Naive thymus-derived CD4-positive, alpha-beta T cell (primary cell): ENCODE data around the gene FRK. TPM values are rescaled to one million over a fixed set of nuclear protein-coding genes. Genes with fewer than 3 reads are reported as not detected.

Experiments
- ATAC-seq: fragments of 150-1000 bp; cut with Tn5 transposase; 2 replicates; pipeline ENCODE4 v1.10.0; 2021; ENCODE audit warnings: mild to moderate bottlenecking, moderate library complexity
- CTCF ChIA-PET: fragments of 350-600 bp; sonication (Branson Sonifier 250); formaldehyde crosslinking; loops from one replicate; lab custom pipeline; 2021; ENCODE audit warnings: antibody characterized with exemption; lab: Charles Lee
- POLR2A ChIA-PET: fragments of 350-600 bp; sonication (Branson Sonifier 250); formaldehyde crosslinking; loops from one replicate; lab custom pipeline; 2021; ENCODE audit warnings: antibody characterized with exemption, inconsistent platforms; lab: Charles Lee
- DNase-seq, 9 donors: peaks; one replicate each; pipeline versions ENCODE4 v3.0.0 to v3.0.0-alpha.2; 2020 to 2022; ENCODE audit warnings: mixed read lengths in 1 of 9
- H3K27ac ChIP-seq: one replicate; pipeline ENCODE4 v1.7.0; 2013; ENCODE audit warnings: mild to moderate bottlenecking, low read depth, low read length, moderate library complexity
- H3K27me3 ChIP-seq, 2 donors: one replicate each; pipeline ENCODE4 v1.7.0; 2013; ENCODE audit warnings: low read length in 2 of 2, mild to moderate bottlenecking in 2 of 2, moderate library complexity in 2 of 2; ENCODE audit not compliant: control insufficient read depth in 2 of 2, insufficient read depth in 2 of 2
- H3K36me3 ChIP-seq, 3 experiments: 1 replicate in 2 of 3; 2 replicates in 1 of 3; pipeline ENCODE4 v1.7.0; 2013; ENCODE audit warnings: low read length in 3 of 3, mild to moderate bottlenecking in 3 of 3, moderate library complexity in 1 of 3; ENCODE audit not compliant: insufficient read depth in 3 of 3, control insufficient read depth in 2 of 3
- H3K4me1 ChIP-seq, 2 donors: one replicate each; pipeline ENCODE4 v1.7.0; 2013; ENCODE audit warnings: low read length in 2 of 2, mild to moderate bottlenecking in 2 of 2, moderate library complexity in 1 of 2; ENCODE audit not compliant: control insufficient read depth in 2 of 2, insufficient read depth in 2 of 2
- H3K4me3 ChIP-seq: 2 replicates; pipeline ENCODE4 v1.7.0; 2013; ENCODE audit warnings: mild to moderate bottlenecking, low read length
- H3K9me3 ChIP-seq, 3 experiments: 1 replicate in 2 of 3; 2 replicates in 1 of 3; pipeline ENCODE4 v1.7.0; 2013; ENCODE audit warnings: low read length in 3 of 3; ENCODE audit not compliant: control insufficient read depth in 2 of 3
- H3K27ac Mint-ChIP-seq, 9 donors: one replicate each; pipeline ENCODE4 v1.8.0; 2020 to 2022; ENCODE audit warnings: mixed read lengths in 9 of 9, mild to moderate bottlenecking in 8 of 9, moderate library complexity in 5 of 9, inconsistent platforms in 2 of 9
- H3K27me3 Mint-ChIP-seq, 5 donors: one replicate each; pipeline ENCODE4 v1.8.0; 2021 to 2022; ENCODE audit warnings: mixed read lengths in 5 of 5, mild to moderate bottlenecking in 1 of 5
- H3K36me3 Mint-ChIP-seq, 5 donors: one replicate each; pipeline ENCODE4 v1.8.0; 2020 to 2022; ENCODE audit warnings: mixed read lengths in 5 of 5, mild to moderate bottlenecking in 3 of 5, inconsistent platforms in 1 of 5
- H3K4me1 Mint-ChIP-seq, 7 donors: one replicate each; pipeline ENCODE4 v1.8.0; 2020 to 2022; ENCODE audit warnings: mixed read lengths in 7 of 7, mild to moderate bottlenecking in 3 of 7, inconsistent platforms in 1 of 7
- H3K4me3 Mint-ChIP-seq, 10 donors: one replicate each; pipeline ENCODE4 v1.8.0; 2020 to 2022; ENCODE audit warnings: mild to moderate bottlenecking in 10 of 10, mixed read lengths in 10 of 10, moderate library complexity in 6 of 10, inconsistent platforms in 2 of 10
- H3K9me3 Mint-ChIP-seq, 11 donors: one replicate each; pipeline ENCODE4 v1.8.0; 2020 to 2022; ENCODE audit warnings: mixed read lengths in 11 of 11, mild to moderate bottlenecking in 4 of 11, inconsistent platforms in 1 of 11, moderate library complexity in 1 of 11
- intact Hi-C, 2 donors: fragments of 100-400 bp; cut with micrococcal nuclease; formaldehyde crosslinking; loops; one replicate each; pipeline ENCODE4 v1.15.1; 2023
- polyA plus RNA-seq, 2 donors: library from polyadenylated mRNA; unstranded; fragments of 300-500 nt; fragmentation: Illumina TruSeq; gene quantifications; one replicate each; pipeline ENCODE4 v1.2.3, GENCODE V29; 2021
- total RNA-seq, 6 experiments: library from RNA in 5 of 6; stranded (reverse) in 5 of 6; gene quantifications; 1 replicate in 5 of 6; 2 replicates in 1 of 6; pipeline ENCODE4 v1.2.3 and lab custom pipeline; 2021 to 2026

FRK gene
- total and polyA plus RNA-seq, 7 experiments from 2014 or later, result 0.02 to 0.05 (median 0.04) TPM; not detected in 3

- CTCF ChIA-PET, result no interaction called here
These were observed 10.1 kb upstream of the FRK start for GRCh38 chr6:116070616-116071389.

DNA sequence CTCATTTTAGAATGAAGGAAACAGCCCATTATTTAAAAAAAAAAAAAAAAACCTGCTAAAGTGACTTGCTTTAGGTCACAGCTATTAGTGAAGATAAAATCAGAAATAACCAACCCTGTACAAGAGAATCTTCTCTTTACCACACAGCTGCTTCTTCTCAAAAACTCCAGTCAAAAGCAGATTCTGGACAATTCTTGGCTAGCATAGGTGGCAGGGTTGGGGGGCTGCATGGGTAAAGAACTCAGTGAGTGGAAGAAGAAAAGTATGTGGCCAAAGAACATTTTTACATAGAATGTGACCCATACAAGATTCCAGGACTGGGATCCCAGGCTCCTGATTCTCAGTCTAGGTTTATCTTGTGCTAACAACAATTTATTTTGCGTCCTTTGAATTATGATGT is 9.4 kb upstream of the FRK start:
- Histone ChIP-seq H3K36me3 (no peaks in the 10 kb centered on the region), H3K4me1 (no peaks in the 10 kb centered on the region), H3K9me3 (no peaks in the 10 kb centered on the region), H3K27me3 (no peaks in the 10 kb centered on the region), H3K27ac (no peak overlapping the region), H3K4me3 (no peak overlapping the region)
- intact Hi-C loops, result no loop called here
- Mint-ChIP-seq H3K4me3 (no peak overlapping the region), H3K9me3 (no peaks in the 10 kb centered on the region), H3K4me1 (no peaks in the 10 kb centered on the region), H3K36me3 (no peaks in the 10 kb centered on the region), H3K27ac (no peak overlapping the region), H3K27me3 (peaks cover 0 to 11% (median 4%) of the 10 kb centered on the region in 5 donors)
- CTCF ChIA-PET, result no interaction called here
- no peak for ATAC-seq
- no peak for DNase-seq
- POLR2A ChIA-PET, result interaction anchor here (0.7 kb wide), 1 partner anchor 32 kb away, joined by 5 read pairs; no protein-coding TSS in a partner anchor

More at GRCh38 chr6:116070616-116071389, 10.1 kb upstream of the FRK start:
- Histone ChIP-seq H3K4me3 (no peak overlapping the region), H3K27ac (no peak overlapping the region), H3K9me3 (no peaks in the 10 kb centered on the region), H3K36me3 (no peaks in the 10 kb centered on the region), H3K4me1 (no peaks in the 10 kb centered on the region), H3K27me3 (no peaks in the 10 kb centered on the region)
- no peak for DNase-seq
- Mint-ChIP-seq H3K27me3 (peaks cover 0 to 11% (median 4%) of the 10 kb centered on the region in 5 donors), H3K9me3 (no peaks in the 10 kb centered on the region), H3K4me1 (no peaks in the 10 kb centered on the region), H3K36me3 (no peaks in the 10 kb centered on the region), H3K27ac (no peak overlapping the region), H3K4me3 (no peak overlapping the region)
- intact Hi-C loops, result no loop called here
- no peak for ATAC-seq
- POLR2A ChIA-PET, result no interaction called here

GRCh38 chr6:116066789-116067188 is 6.1 kb upstream of the FRK start:
- no peak for DNase-seq
- Histone ChIP-seq H3K4me1 (no peaks in the 10 kb centered on the region), H3K36me3 (no peaks in the 10 kb centered on the region), H3K27ac (no peak overlapping the region), H3K27me3 (no peaks in the 10 kb centered on the region), H3K4me3 (no peak overlapping the region), H3K9me3 (no peaks in the 10 kb centered on the region)
- H3K4me3 Mint-ChIP-seq, result no peak overlapping the region
- no peak for ATAC-seq
- ChIA-PET POLR2A (no interaction called here), CTCF (no interaction called here)
- H3K9me3 Mint-ChIP-seq, result no peaks in the 10 kb centered on the region
- H3K27me3 Mint-ChIP-seq, result peaks cover 8 to 19% (median 10%) of the 10 kb centered on the region in 5 donors
- peaks cover 0 to 1% (median 0%) of the 10 kb centered on the region in 7 donors for H3K4me1 Mint-ChIP-seq
- intact Hi-C loops, result no loop called here
- no peaks in the 10 kb centered on the region for H3K36me3 Mint-ChIP-seq
- H3K27ac Mint-ChIP-seq, result no peak overlapping the region

GRCh38 chr6:116064666-116065065 is 4.0 kb upstream of the FRK start:
- POLR2A ChIA-PET, result no interaction called here
- H3K4me3 Mint-ChIP-seq, result no peak overlapping the region
- DNase-seq, result no peak
- no peak for ATAC-seq
- H3K4me1 Mint-ChIP-seq, result peaks cover 0 to 1% (median 0%) of the 10 kb centered on the region in 7 donors
- CTCF ChIA-PET, result no interaction called here
- no peaks in the 10 kb centered on the region for H3K9me3 Mint-ChIP-seq
- peaks cover 8 to 21% (median 11%) of the 10 kb centered on the region in 5 donors for H3K27me3 Mint-ChIP-seq
- H3K27me3 ChIP-seq, result no peaks in the 10 kb centered on the region
- H3K36me3 Mint-ChIP-seq, result no peaks in the 10 kb centered on the region
- no peak overlapping the region for H3K27ac ChIP-seq
- H3K36me3 ChIP-seq, result no peaks in the 10 kb centered on the region
- H3K4me1 ChIP-seq, result no peaks in the 10 kb centered on the region
- no peaks in the 10 kb centered on the region for H3K9me3 ChIP-seq
- H3K4me3 ChIP-seq, result no peak overlapping the region
- intact Hi-C loops, result no loop called here
- no peak overlapping the region for H3K27ac Mint-ChIP-seq

DNA sequence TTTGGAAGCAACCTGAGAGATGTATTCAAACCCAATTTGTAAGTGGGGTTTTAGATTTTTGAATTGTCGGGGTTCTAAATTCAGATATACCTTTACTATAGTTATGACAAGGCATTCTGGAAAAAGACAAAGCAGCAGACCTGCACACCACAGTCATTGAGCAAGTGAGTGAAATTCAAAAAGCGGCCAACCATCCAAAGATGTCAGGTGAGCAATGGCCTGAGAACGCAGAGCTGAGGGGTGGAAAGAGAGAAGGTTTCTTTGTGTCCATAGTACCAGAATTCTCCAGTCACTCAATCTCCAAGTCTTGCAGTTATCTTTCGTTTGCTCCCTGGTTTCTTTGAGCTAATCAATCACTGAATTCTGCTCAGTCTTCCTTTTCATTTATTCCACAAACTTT is 1.8 kb upstream of the FRK start:
- H3K27ac Mint-ChIP-seq, result no peak overlapping the region
- CTCF ChIA-PET, result no interaction called here

DNA sequence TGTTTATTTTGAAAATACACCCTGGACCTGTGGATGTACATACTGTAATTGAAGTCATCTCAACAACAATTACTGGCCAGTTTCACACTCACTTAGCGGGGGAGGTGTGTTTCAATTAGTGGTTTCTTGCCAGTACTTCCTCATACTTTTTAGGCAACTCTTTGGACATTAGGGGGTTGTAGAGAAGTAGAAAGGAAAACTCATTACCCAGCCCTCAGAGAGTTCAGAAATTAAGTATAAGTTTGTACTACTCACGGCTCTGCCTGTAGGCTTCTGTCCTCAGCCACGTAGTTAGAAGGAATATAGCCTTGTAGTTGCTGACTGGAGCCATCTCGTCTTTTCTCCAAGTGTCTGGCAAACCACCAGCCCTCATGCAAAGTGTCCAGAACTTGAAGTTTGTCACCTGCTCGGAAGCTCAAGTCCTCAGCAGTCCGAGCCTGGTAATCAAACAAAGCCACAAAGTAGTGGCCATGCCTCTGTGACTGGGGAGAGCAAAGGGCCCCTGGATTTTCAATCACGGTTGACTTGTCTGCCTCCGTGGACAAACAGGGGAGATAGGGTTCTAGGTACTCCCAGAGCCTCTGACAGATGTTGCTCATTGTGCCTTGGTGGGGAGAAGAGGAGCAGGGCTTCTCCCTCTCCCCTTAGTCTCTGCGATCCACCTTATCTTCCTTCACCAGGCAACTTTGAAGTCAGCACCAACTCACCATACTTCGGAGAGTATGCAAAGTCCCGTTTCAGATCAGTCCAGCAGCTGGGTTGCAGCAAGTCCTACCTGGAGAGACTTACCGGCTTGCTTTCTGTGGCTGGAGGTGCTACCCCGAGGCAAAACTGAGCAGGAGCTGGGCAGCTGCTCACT is 749 bp downstream of the FRK start:
- Histone ChIP-seq H3K4me1 (no peaks in the 10 kb centered on the region), H3K27ac (no peak overlapping the region), H3K4me3 (no peak overlapping the region), H3K9me3 (no peaks in the 10 kb centered on the region), H3K36me3 (no peaks in the 10 kb centered on the region), H3K27me3 (no peaks in the 10 kb centered on the region)
- ChIA-PET CTCF (no interaction called here), POLR2A (no interaction called here)
- Mint-ChIP-seq H3K27ac (no peak overlapping the region), H3K4me1 (peaks cover 0 to 1% (median 0%) of the 10 kb centered on the region in 7 donors), H3K4me3 (no peak overlapping the region), H3K27me3 (peaks cover 0 to 14% (median 11%) of the 10 kb centered on the region in 5 donors), H3K36me3 (no peaks in the 10 kb centered on the region), H3K9me3 (no peaks in the 10 kb centered on the region)
- ATAC-seq (no peak), DNase-seq (no peak)
- intact Hi-C loops, result no loop called here

More for the DNA sequence above, 1.8 kb upstream of the FRK start:
- Histone ChIP-seq H3K4me3 (no peak overlapping the region), H3K27me3 (no peaks in the 10 kb centered on the region), H3K9me3 (no peaks in the 10 kb centered on the region), H3K36me3 (no peaks in the 10 kb centered on the region), H3K27ac (no peak overlapping the region), H3K4me1 (no peaks in the 10 kb centered on the region)
- Mint-ChIP-seq H3K36me3 (no peaks in the 10 kb centered on the region), H3K27me3 (peaks cover 5 to 21% (median 12%) of the 10 kb centered on the region in 5 donors), H3K4me1 (peaks cover 0 to 1% (median 0%) of the 10 kb centered on the region in 7 donors), H3K4me3 (no peak overlapping the region), H3K9me3 (no peaks in the 10 kb centered on the region)
- intact Hi-C loops, result no loop called here
- POLR2A ChIA-PET, result no interaction called here
- DNase-seq (no peak), ATAC-seq (no peak)
